OCI-LY3 (cell line): Measurements from ENCODE around the gene CLMP.

Experiments
- EZH2phosphoT487 ChIP-seq: fragments of 200-600 bp; shearing (Covaris generic); IDR thresholded peaks from 2 replicates; pipeline ENCODE4 v1.6.1; 2018; ENCODE audit warnings: antibody characterized with exemption, mixed run types, low read depth
- TF ChIP-seq, protein P1 (sequence below): fragments of 200-600, 300-600 bp; sonication (generic); IDR thresholded peaks from 2 replicates; pipeline ENCODE4 v1.5.1; 2014; ENCODE audit warnings: antibody characterized with exemption, low read length, low read depth

DNA sequence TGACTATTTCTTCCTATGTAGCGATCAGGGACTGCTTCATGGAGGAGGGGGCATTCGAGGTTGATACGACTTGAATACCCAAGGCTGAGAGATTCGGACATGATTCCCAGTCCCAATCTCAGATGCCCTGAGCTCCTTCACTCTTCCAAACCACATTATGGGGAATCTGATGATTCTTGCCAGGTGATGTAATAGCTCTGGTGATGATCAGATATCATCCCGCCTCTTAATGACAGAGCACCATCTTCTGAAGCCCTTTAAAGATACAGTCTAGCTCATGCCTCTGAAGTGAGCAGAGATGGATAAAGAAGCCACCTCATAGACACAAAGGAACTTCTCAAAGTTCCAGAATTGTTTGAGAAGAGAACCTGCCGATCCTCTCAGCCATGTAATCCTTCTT is 8.9 kb upstream of the CLMP start:
- TF ChIP-seq, protein P1, sequence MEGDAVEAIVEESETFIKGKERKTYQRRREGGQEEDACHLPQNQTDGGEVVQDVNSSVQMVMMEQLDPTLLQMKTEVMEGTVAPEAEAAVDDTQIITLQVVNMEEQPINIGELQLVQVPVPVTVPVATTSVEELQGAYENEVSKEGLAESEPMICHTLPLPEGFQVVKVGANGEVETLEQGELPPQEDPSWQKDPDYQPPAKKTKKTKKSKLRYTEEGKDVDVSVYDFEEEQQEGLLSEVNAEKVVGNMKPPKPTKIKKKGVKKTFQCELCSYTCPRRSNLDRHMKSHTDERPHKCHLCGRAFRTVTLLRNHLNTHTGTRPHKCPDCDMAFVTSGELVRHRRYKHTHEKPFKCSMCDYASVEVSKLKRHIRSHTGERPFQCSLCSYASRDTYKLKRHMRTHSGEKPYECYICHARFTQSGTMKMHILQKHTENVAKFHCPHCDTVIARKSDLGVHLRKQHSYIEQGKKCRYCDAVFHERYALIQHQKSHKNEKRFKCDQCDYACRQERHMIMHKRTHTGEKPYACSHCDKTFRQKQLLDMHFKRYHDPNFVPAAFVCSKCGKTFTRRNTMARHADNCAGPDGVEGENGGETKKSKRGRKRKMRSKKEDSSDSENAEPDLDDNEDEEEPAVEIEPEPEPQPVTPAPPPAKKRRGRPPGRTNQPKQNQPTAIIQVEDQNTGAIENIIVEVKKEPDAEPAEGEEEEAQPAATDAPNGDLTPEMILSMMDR, result no peak
- TF ChIP-seq EZH2phosphoT487, result no peak
